ENCODE data around the gene CCL20. TPM values are rescaled to one million over a fixed set of nuclear protein-coding genes. Genes with fewer than 3 reads are reported as not detected.

CCL20 gene
- total and polyA plus RNA-seq, 2 donors (not counting 3 experiments of a cell fraction or from before 2014, with no cell fraction given): 0.32 TPM; not detected in 1

- intact Hi-C loops (cut with micrococcal nuclease): no loop called here
Observed at GRCh38 chr2:227823922-227824321, 10.3 kb downstream of the CCL20 start.

More at GRCh38 chr2:227823922-227824321, 10.3 kb downstream of the CCL20 start:
- Histone ChIP-seq H3K4me1 (ENCODE audit: control insufficient read depth, extremely low read depth, insufficient read depth, low read length) (peaks cover 7% of the 10 kb centered on the region), H3K9me3 (replicated peaks; ENCODE audit: control insufficient read depth, insufficient read depth, low read length) (no peaks in the 10 kb centered on the region), H3K4me3 (replicated peaks in 1 of 3; ENCODE audit: insufficient read depth in 1 of 3, low read depth in 1 of 3, low read length in 3 of 3) (no peak overlapping the region), H2AFZ (ENCODE audit: low read depth, low read length) (no peak overlapping the region), H4K20me1 (replicated peaks; ENCODE audit: control insufficient read depth, extremely low read depth, insufficient read depth, low read length) (no peaks in the 10 kb centered on the region), H3K9me1 (replicated peaks; ENCODE audit: control insufficient read depth, extremely low read depth, insufficient read depth, low read length) (no peaks in the 10 kb centered on the region), H3K36me3 (ENCODE audit: control insufficient read depth in 2 of 2, extremely low read depth in 1 of 2, insufficient read depth in 2 of 2, low read length in 2 of 2) (no peaks in the 10 kb centered on the region), H3K27me3 (ENCODE audit: control insufficient read depth in 2 of 2, insufficient read depth in 2 of 2, low read length in 2 of 2) (no peaks in the 10 kb centered on the region), H3K79me2 (ENCODE audit: control insufficient read depth, insufficient read depth, low read length) (no peaks in the 10 kb centered on the region), H3K4me2 (ENCODE audit: insufficient read depth, low read length) (no peak overlapping the region), H3K27ac (ENCODE audit: insufficient read depth, low read depth, low read length) (no peak overlapping the region), H3K9ac (replicated peaks; ENCODE audit: extremely low read depth, insufficient read depth, low read length) (no peak overlapping the region)
- DNase-seq (ENCODE audit: low read depth, low spot score) (no peak), FAIRE-seq (no peak)
- ChIA-PET CTCF (interaction anchor here (1.4 to 1.8 kb wide), 2 partner anchors 39 kb away, joined by 4 to 7 read pairs; no protein-coding TSS in a partner anchor), POLR2A (no interaction called here)
- dilution Hi-C loops (cut with MboI; ENCODE audit: extremely low pct_ligation_motif_present, low sequenced_read_pairs): no loop called here
- no TSS peak for BruUV-seq (replicated peaks)
- TF ChIP-seq FOS (IDR thresholded peaks at IDR 0.05; ENCODE audit: borderline replicate concordance, insufficient read depth, low read length) (no peak), POLR2AphosphoS5 (IDR thresholded peaks at IDR 0.05; ENCODE audit: insufficient read depth, low read depth, low read length) (no peak), JUN (IDR thresholded peaks at IDR 0.05; ENCODE audit: borderline replicate concordance, insufficient read depth, insufficient read length, low read depth) (no peak), GATA2 (IDR thresholded peaks at IDR 0.05; ENCODE audit: insufficient read depth, insufficient read length, low read depth, low read length) (no peak), CTCF (IDR thresholded peaks at IDR 0.05; ENCODE audit: extremely low read depth in 1 of 2, insufficient read depth in 1 of 2, low read depth in 1 of 2, low read length in 2 of 2) (no peak), EZH2 (IDR thresholded peaks at IDR 0.05; ENCODE audit: borderline replicate concordance, low read depth, low read length, severe bottlenecking) (no peak), MYC (IDR thresholded peaks at IDR 0.05; ENCODE audit: low read depth, low read length) (no peak), POLR2A (IDR thresholded peaks at IDR 0.05; ENCODE audit: low read depth, low read length) (no peak)
- TF ChIP-seq, protein P1, sequence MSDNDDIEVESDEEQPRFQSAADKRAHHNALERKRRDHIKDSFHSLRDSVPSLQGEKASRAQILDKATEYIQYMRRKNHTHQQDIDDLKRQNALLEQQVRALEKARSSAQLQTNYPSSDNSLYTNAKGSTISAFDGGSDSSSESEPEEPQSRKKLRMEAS (IDR thresholded peaks at IDR 0.05; ENCODE audit: insufficient read depth, insufficient read length): no peak
